Eye (tissue), 1 donor: ENCODE results near the gene TMX3.

Source experiments
- DNase-seq: peaks from one replicate; pipeline ENCODE4 v3.0.0-alpha.2; 2015

Gene TMX3

DNA sequence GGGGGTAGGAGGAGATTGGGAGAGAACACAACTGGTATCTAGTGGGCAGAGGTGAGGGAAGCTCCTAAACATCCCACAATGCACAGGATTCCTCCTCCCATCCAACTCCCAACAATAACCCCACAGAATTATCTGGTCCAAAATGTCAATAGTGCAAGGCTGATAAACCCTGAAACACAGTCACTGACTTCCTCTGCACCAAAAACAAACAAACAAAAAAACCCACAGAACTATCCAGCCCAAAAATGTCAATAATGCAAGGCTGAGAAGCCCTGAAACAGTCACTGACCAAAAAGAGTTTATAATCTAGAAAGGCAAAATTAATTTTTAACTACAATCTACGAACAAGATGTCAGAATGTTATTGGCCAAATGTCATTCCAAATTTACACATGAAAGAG is 9.8 kb downstream of the TMX3 start:
- DNase-seq, result no peak

DNA sequence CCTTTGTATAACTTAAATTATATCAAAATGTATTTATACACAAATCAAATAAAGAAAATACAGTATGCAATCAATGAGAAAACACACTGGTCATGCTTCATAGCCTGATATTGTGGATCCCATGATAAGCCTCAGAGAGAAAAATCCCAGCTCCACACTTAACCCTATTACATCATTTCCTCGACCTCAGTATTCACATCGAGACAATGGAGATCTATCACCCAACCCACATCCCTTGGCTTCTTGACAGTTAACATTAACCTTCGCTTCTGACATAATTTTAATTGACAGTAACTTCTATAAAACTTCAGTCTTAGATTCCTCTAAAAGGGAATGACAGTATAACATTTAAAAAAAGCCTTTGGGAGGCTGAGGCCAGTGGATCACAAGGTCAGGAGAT is 11.6 kb downstream of the TMX3 start:
- no peak for DNase-seq

DNA sequence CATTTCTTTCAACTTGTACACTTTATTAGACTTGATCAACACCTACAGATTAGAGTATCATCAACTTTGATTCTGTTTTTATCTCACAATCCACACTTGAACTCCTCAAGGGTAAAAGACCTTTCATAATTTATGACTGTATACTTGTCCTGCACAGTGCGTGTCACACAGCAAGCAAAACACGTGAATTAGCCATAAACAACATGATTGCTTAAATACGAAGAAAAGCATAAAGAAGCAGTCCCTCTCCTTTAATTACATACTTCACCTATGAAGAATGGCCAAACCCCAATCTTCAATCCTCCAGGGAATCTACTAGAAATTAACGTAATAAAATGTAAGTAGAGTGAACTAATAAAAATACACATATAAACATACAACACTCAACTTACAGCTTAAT is 13.6 kb downstream of the TMX3 start:
- DNase-seq, result no peak

DNA sequence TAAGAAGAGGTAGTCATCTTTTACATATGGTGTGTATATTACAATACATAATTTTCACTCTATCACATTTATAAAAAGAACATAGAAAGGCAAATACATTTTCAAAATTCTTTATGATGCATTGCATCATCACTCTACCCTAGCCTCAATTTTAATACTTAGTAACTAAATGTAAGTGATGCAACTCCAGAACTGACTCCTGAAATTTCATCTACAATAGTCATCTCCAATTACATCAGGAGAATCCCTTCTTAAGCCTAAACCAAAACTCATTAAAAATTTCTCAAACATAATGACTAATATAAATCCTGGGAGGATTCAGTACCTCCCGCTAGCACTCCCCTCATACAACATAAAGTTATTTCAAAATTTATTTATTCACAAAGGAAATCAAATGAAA is 15.9 kb downstream of the TMX3 start:
- DNase-seq, result no peak

GRCh38 chr18:68696937-68697336 is 18.0 kb downstream of the TMX3 start:
- no peak for DNase-seq

GRCh38 chr18:68694316-68694715 is 20.6 kb downstream of the TMX3 start:
- DNase-seq, result no peak

GRCh38 chr18:68693091-68693815 is 21.7 kb downstream of the TMX3 start:
- no peak for DNase-seq

DNA sequence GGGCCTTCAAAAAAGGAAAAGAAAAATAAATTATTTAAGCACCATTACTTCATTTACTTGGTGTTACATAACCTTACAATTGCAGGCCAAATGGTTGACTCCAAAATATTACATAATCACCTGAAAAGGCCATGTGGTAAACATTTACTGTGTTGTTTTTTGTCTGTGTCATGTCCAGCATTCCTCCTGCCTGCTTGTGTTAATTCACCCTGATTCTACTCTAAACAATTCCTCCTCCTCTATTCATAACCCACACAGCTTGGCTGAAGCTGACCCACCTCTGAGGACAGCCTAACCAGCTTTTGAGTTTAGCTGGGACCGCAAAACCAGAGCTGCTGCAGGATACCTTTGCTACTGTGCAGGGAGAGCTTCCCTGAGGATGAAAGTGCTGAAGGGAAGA is 35.4 kb downstream of the TMX3 start:
- DNase-seq, result no peak

DNA sequence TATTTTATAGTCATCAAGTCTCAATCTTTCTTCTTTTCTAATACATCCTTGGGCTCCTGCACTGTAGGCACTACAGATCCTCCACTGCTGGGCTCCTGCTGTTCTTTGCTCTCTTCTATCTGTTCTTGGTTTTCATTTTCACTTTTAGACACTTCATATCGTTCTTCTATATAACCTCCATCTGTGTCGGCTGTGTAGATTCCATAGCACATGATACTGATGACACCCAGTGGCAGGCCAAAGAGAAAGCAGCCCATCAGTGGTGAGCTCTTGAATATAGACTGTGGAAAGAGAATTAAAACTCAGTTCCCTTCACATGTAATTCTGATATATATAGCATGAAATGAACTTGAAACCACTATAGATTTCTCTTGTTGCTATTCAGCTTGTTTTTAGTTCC is 38.0 kb downstream of the TMX3 start:
- DNase-seq, result no peak

DNA sequence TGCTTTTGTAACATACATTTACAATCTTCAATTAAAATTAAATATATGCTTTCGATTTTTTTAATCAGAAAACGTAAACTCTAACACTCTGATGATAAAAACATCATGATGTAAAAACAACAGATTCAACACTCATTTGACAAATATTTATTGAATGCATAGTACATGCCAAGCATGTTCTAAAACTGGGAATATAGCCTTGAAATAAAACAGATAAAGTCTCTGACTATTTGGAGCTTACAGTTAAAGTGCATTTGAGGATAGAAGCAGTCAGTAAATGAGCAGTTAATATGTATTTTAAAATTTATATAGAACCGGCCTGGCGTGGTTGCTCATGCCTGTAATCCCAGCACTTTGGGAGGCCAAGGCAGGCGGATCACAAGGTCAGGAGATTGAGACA is 47.8 kb downstream of the TMX3 start:
- DNase-seq, result no peak

DNA sequence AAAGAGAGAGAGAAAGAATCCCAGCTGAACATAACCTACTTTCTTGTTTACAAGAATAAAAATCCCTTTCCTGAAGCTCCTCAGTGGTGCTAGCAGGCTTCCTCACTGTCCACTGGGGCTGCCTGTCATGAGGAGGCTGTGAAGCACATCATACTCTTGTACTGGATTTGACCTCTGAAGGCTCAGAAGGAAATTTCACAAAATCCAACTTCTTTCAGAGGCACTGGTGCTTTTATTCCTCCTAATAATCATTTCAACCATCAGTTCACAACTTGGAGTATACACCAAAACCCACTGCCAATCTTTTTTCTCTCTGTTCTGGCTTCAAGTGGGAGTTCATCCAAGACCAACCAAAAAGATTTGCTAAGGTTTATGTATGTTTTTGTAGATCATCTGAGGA is 48.5 kb downstream of the TMX3 start:
- peak; percentile 27 for DNase-seq

- peak; percentile 2 for DNase-seq
Observed at GRCh38 chr18:68665628-68666027, 49.3 kb downstream of the TMX3 start.

DNA sequence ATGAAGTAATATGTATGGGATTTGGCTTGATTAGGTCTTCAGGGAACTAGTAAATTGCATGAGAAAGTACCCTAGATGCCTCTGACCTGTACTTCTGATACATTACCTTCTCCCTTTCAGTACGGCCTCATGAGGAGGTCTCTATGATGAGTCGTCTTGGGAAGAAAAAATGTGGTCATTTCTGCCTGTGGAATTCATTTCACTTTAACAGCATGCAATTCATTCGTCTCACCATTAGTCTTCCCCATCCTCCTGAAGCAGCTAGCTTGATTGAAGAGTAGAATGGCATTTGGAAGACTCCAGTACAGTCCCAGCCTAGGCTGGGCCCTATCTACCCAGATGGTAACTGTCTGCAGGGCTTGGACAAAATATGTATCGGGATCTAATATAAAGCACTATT is 52.2 kb downstream of the TMX3 start:
- DNase-seq, result no peak

DNA sequence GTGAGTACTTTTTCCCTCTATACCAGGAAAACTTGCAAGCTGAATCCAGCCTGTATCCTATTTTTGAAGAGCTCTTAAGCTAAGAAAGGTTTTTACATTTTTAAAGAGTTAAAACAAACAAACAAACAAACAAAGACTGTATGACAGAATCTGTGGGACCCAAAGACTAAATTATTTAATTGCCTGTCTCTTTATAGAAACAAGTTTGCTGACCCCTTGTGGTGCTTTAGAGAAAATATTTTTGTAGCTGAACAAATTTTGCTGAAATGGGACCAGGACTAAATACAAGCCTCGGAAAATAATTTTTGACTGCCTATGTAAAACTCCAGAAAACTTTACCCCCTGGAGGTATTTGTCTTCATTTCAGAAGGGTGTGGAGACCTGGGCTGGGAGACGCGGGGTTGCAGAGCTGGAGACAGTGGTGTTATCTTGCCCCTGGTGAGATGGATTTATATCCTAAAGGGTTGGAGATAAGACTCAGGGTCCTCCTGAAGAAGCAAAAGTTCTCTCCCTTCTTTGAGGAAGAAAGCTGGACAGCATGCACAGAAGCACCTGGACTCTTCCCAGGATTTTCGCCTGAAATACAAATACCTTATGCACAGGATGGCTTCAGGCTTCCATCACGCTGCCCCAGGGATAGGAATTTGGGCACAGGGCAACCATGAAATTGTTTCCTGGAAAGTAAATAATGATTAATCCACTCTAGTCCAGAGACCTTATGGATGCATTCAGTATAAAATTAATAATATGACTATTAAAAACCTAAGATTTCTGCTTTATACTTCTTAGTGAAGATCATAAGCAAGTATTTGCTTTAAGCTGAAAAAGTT is 54.3 kb downstream of the TMX3 start:
- DNase-seq, result peak; percentile 71

DNA sequence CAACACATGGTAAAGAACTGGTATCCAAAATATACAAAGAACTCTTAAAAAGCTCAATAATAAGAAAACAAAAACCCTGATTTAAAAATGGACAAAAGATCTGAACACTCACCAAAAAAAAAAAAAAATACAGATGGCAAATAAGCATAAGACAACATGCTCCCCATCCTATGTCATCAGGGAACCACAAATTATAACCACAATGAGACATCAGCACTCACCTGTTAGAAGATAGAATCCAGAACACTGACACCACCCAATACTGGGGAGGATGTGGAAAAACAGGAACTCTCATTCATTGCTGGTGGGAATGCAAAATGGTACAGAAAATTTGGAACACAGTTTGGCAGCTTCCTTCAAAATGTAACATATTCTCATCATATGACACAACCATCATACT is 66.7 kb downstream of the TMX3 start:
- no peak for DNase-seq

DNA sequence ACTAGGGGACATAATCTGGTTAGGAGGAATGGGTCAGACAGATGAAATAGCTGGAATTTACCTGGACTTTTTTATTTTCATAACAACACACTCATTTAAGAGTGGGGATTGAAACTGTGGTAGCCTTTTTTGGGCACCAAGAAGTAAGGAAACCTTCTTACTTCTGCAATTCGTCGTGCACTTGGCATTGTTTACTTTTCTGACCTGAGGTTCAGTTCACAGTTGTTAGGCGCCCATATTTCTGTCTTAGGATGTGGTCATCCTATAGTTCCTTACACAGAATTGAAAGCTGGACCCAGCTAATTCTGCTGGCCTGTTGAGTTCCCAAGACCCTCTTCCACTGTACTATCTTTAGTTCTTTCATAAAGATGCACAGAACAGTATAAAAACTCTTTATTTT is 72.9 kb downstream of the TMX3 start:
- no peak for DNase-seq

- no peak for DNase-seq
Observed at GRCh38 chr18:68640861-68641260, 74.0 kb downstream of the TMX3 start.

DNA sequence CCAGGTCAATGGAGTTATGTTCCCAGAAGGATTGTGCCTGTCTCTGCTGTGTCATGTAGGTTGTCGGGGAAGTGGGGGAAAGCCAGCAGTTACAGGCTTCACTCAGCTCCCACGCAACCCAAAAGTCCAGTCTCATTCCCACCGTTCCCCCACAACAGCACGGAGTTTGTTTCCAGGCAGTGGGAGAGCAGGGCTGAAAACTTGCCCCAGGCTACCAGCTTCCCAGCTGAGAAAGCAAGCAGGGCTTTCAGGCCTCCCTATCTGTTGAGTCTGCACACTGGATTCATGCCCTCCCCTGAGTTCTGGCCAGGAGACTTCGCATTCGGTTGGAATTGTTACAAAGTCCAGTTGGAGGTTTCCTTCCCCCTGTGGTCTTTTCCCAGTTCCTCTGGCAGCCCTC is 76.3 kb downstream of the TMX3 start:
- DNase-seq, result no peak

DNA sequence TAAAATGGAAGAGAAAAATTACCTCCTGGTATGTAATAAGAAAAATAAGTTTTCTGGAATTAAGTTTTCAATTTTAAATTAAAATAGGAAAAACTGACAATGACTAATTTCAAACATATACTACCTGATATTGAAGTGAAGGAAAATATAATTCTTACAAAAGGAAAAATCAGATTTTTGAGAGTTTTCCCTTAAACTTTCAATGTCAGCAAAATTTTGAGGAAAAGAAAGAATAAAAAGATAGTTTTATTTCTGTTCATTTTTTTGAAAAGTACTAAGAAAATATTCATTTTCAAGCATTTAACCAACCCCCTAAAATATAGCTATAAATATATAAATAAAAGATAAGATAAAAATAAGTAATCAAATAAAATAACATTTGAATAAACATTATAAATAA is 87.1 kb downstream of the TMX3 start:
- no peak for DNase-seq
